DND-41 (cell line): Measurements from ENCODE around the gene AVEN.

ENCODE experiments used
- CTCF ChIP-seq: IDR thresholded peaks from 2 replicates; pipeline ENCODE4 v1.5.1; 2012; ENCODE audit warnings: borderline replicate concordance, low read length, moderate library complexity, mild to moderate bottlenecking; ENCODE audit not compliant: poor library complexity, severe bottlenecking; ENCODE audit errors: extremely low read depth
- EZH2 ChIP-seq: IDR thresholded peaks from 3 replicates; pipeline ENCODE4 v1.6.1; 2012; ENCODE audit warnings: borderline replicate concordance, low read depth, mild to moderate bottlenecking, moderate library complexity, low read length, inconsistent platforms; ENCODE audit not compliant: severe bottlenecking

GRCh38 chr15:33964665-33965040 is 74.4 kb downstream of the AVEN start:
- no peak for TF ChIP-seq CTCF
- TF ChIP-seq EZH2, result no peak
